Erythroblast (primary cell): Measurements from ENCODE around the gene MGRN1.

Experiments
- GATA1 ChIP-seq: IDR thresholded peaks from 2 replicates; pipeline ENCODE4 v1.6.1; 2011; ENCODE audit warnings: low read depth, mild to moderate bottlenecking, control low read depth, low read length, moderate library complexity
- POLR2A ChIP-seq: IDR thresholded peaks from 2 replicates; pipeline ENCODE4 v1.6.1; 2011; ENCODE audit warnings: mild to moderate bottlenecking, low read length

DNA sequence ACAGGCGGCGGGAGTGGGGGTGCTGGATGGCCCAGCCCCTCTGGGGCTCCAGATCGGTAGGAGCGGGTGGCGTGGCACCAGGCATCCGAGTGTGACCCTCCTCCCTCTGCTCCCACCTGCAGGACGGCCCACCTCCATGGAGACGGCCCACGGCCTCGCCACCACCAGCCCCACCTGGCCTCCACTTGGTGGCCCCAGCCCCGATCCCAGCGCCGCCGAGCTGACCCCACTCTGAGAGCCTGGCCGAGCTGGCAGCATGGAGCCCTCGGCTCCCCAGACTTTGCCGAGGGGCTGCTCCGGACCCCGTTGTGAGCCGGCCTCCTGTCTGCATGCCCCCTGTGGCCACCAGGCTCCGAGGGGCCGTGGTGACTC is 64.0 kb downstream of the MGRN1 start:
- TF ChIP-seq POLR2A = no peak
- TF ChIP-seq GATA1 = no peak
